PC-3 (cell line): ENCODE measurements around the gene MMP21.

Source experiments
- EZH2 ChIP-seq: fragments of 300-600 bp; sonication (generic); IDR thresholded peaks from one replicate; pipeline ENCODE4 v1.6.1; 2017; ENCODE audit warnings: antibody characterized with exemption, mild to moderate bottlenecking, low read length; ENCODE audit not compliant: unreplicated experiment
- EZH2phosphoT487 ChIP-seq: fragments of 300-600 bp; sonication (generic); IDR thresholded peaks from 2 replicates; pipeline ENCODE4 v1.6.1; 2018; ENCODE audit warnings: mild to moderate bottlenecking, antibody characterized with exemption, low read length, borderline replicate concordance
- TF ChIP-seq, protein P1 (sequence below): fragments of 300-600 bp; sonication (generic); conservative IDR thresholded peaks from 2 replicates; pipeline ENCODE4 v1.5.1; 2017; ENCODE audit warnings: antibody characterized with exemption, low read depth, mild to moderate bottlenecking, low read length

DNA sequence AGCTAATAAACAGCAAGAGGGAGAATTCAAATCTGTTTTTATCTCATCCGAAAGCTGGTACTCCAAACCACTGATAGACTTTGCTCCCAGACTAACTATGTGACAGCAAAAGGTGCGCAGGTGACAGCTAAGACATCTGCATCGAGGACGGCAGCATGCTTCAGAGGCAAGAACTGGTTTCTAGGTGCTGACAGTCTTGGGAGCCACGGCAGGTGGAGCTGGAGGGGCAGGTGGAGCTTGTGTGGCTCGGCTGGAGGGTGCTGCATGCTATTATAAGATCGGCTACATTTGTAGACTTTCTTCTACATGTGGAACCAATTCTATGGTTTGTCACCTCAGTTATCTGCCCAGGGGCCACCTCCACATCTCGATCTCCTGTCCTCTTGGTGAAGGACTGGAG lies 21.8 kb upstream of the MMP21 start:
- TF ChIP-seq, protein P1, sequence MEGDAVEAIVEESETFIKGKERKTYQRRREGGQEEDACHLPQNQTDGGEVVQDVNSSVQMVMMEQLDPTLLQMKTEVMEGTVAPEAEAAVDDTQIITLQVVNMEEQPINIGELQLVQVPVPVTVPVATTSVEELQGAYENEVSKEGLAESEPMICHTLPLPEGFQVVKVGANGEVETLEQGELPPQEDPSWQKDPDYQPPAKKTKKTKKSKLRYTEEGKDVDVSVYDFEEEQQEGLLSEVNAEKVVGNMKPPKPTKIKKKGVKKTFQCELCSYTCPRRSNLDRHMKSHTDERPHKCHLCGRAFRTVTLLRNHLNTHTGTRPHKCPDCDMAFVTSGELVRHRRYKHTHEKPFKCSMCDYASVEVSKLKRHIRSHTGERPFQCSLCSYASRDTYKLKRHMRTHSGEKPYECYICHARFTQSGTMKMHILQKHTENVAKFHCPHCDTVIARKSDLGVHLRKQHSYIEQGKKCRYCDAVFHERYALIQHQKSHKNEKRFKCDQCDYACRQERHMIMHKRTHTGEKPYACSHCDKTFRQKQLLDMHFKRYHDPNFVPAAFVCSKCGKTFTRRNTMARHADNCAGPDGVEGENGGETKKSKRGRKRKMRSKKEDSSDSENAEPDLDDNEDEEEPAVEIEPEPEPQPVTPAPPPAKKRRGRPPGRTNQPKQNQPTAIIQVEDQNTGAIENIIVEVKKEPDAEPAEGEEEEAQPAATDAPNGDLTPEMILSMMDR = no peak
- TF ChIP-seq EZH2phosphoT487 (no peak), EZH2 (no peak)
